Measurements from ENCODE around the gene SLC22A5. TPM values are rescaled to one million over a fixed set of nuclear protein-coding genes. Genes with fewer than 3 reads are reported as not detected.

Gene SLC22A5
- total and polyA plus RNA-seq, 3 donors from 2014 or later: 9.5 to 11.9 (median 11.8) TPM

DNA sequence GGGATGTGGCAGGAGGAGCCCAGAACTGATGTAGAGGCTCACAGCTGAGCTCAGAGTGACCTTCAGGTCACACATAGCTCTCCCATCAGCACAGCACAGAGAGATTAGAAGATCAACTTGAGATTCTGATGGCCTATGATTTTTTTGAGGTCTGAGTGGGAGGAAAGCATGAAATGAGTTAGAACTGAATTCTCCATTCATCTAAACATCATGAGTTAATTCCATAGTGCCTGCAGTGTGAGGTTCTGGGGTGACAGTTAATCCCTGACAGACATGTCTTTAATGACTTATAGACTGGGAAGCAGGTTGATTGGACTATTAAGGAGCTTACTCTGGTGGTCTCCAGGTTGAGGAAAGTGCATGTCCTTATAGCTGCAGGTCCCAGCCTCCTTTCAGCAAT lies 22.4 kb downstream of the SLC22A5 start:
- Histone ChIP-seq H3K4me1 (peaks cover 20% of the 10 kb centered on the region), H3K27me3 (no peaks in the 10 kb centered on the region), H3K4me3 (no peak overlapping the region), H3K36me3 (ENCODE audit: low read depth, missing control alignments) (no peaks in the 10 kb centered on the region), H3K27ac (no peak overlapping the region), H3K9me3 (no peaks in the 10 kb centered on the region)
- intact Hi-C loops (cut with DNase I; ENCODE audit: low total_unique reads): no loop called here
- DNase-seq: no peak
- TF ChIP-seq POLR2A (IDR thresholded peaks at IDR 0.05): no peak
- TF ChIP-seq, protein P1, sequence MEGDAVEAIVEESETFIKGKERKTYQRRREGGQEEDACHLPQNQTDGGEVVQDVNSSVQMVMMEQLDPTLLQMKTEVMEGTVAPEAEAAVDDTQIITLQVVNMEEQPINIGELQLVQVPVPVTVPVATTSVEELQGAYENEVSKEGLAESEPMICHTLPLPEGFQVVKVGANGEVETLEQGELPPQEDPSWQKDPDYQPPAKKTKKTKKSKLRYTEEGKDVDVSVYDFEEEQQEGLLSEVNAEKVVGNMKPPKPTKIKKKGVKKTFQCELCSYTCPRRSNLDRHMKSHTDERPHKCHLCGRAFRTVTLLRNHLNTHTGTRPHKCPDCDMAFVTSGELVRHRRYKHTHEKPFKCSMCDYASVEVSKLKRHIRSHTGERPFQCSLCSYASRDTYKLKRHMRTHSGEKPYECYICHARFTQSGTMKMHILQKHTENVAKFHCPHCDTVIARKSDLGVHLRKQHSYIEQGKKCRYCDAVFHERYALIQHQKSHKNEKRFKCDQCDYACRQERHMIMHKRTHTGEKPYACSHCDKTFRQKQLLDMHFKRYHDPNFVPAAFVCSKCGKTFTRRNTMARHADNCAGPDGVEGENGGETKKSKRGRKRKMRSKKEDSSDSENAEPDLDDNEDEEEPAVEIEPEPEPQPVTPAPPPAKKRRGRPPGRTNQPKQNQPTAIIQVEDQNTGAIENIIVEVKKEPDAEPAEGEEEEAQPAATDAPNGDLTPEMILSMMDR (IDR thresholded peaks at IDR 0.05): no peak

DNA sequence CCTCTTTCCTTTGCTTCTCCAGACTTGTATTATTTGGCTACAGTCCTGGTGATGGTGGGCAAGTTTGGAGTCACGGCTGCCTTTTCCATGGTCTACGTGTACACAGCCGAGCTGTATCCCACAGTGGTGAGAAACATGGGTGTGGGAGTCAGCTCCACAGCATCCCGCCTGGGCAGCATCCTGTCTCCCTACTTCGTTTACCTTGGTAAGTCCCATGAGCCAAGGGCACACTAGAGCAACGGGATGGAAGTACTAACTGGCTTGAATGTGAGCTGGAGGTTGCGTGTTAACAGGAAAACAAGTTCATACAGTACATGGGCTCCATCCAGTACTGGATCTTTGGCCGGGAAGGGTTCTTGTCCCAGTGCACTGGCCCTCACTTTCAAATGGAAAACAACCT lies 22.9 kb downstream of the SLC22A5 start:
- 95 to 100% methylated on average over 6 to 8 of the region's 8 CpGs for WGBS, 2 donors
- H3K4me1 ChIP-seq: peaks cover 15% of the 10 kb centered on the region
- H3K36me3 ChIP-seq (ENCODE audit: low read depth, missing control alignments): no peaks in the 10 kb centered on the region
- H3K9me3 ChIP-seq: no peaks in the 10 kb centered on the region
- no peak overlapping the region for H3K4me3 ChIP-seq
- no peak for DNase-seq
- TF ChIP-seq, protein P1 (IDR thresholded peaks at IDR 0.05): no peak
- H3K27me3 ChIP-seq: no peaks in the 10 kb centered on the region
- intact Hi-C loops (cut with DNase I; ENCODE audit: low total_unique reads): no loop called here
- H3K27ac ChIP-seq: no peak overlapping the region

DNA sequence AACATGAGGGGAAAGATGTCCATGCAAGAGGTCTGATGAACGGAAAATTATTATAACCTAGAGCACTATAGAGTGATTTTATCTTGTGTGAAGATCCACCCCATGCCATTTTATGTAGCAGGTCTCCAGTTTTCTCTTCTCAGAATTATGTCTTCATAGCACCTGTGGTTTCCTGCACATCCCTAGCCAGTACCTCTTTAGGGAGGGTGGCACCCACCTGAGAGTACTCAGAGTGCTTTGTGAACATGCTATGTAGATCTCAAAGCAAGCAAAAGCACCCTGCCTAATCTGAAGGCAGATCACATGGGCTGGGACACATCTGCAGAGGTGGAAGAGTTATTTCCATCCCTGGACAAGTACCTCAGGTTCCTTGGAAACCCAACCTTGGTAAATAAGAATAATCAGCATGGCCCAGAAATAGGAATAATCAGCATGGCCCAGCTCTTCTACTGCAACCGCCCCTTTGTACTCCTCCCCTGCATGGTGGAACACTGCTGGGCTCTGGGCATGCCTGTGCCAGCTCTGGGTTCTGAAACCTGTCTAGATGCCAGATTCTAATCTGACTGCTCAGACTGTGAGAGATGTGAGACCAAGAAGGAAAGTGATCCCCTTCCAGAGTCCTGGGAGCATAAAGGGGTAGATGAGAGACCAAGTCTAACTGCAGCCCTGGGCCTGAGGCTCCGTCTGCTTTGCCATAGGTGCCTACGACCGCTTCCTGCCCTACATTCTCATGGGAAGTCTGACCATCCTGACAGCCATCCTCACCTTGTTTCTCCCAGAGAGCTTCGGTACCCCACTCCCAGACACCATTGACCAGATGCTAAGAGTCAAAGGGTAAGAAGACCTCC lies 23.7 kb downstream of the SLC22A5 start:
- Histone ChIP-seq H3K4me3 (no peak overlapping the region), H3K27ac (no peak overlapping the region), H3K4me1 (peaks cover 8% of the 10 kb centered on the region), H3K36me3 (ENCODE audit: low read depth, missing control alignments) (no peaks in the 10 kb centered on the region), H3K9me3 (no peaks in the 10 kb centered on the region), H3K27me3 (no peaks in the 10 kb centered on the region)
- DNase-seq: no peak
- intact Hi-C loops (cut with DNase I; ENCODE audit: low total_unique reads): no loop called here
- 94 to 98% methylated on average over 6 of the region's 6 CpGs for WGBS, 2 donors
- TF ChIP-seq, protein P1 (IDR thresholded peaks at IDR 0.05): no peak

DNA sequence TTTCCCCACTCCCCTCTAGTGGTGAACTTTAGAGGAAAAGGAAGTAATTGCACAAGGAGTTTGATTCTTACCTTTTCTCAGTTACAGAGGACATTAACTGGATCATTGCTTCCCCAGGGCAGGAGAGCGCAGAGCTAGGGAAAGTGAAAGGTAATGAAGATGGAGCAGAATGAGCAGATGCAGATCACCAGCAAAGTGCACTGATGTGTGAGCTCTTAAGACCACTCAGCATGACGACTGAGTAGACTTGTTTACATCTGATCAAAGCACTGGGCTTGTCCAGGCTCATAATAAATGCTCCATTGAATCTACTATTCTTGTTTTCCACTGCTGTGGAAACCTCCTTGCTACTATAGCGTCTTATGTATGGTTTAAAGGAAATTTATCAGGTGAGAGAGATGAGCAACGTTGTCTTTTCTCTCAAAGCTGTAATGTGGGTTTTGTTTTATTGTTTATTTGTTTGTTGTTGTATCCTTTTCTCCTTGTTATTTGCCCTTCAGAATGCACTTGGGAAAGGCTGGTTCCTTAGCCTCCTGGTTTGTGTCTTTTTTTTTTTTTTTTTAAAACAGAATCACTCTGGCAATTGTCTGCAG lies 25.3 kb downstream of the SLC22A5 start:
- Histone ChIP-seq H3K4me1 (no peaks in the 10 kb centered on the region), H3K27ac (no peak overlapping the region), H3K4me3 (no peak overlapping the region), H3K27me3 (no peaks in the 10 kb centered on the region), H3K36me3 (ENCODE audit: low read depth, missing control alignments) (no peaks in the 10 kb centered on the region), H3K9me3 (no peaks in the 10 kb centered on the region)
- WGBS, 2 donors: 79 to 90% methylated on average over 4 of the region's 4 CpGs
- intact Hi-C loops (cut with DNase I; ENCODE audit: low total_unique reads): no loop called here
- DNase-seq: no peak
- TF ChIP-seq POLR2A (IDR thresholded peaks at IDR 0.05): no peak
- TF ChIP-seq, protein P1 (IDR thresholded peaks at IDR 0.05): no peak
